ENCODE measurements around the gene PRR16.
"Not testable (repeated sequence)": the region's sequence is repeated elsewhere in the genome, so short reads cannot be mapped to it uniquely, and the experiment has no call there.

PRR16 gene

DNA sequence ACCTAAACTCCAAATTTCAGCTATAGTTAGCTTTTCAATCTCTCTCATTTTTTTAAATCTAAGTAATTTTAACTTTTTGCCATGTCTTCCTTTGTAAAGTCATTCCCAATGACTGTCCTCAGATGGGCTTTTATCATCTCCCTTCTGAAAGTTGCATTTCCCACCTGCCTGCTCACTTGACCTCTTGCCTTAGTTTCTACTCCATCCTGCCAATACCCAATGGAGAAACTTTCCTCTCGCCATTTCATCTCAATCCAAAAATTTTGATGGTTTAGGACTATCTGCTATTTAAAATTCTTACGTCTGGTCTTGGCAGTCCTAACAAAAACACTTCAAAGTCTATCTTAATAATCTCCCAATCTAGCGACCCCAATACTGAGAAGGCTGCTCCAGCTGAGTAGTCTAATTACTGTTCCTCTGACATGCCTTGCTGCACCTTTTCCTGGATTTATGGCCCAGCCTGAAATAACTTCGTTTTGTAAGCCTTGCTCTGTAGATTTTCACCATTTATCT lies 231.3 kb downstream of the PRR16 start:
- TF ChIP-seq GATA1 (IDR thresholded peaks at IDR 0.05; ENCODE audit: low read depth, low read length): no peak
- no peak for TF ChIP-seq POLR2A (IDR thresholded peaks at IDR 0.05; ENCODE audit: low read length)

DNA sequence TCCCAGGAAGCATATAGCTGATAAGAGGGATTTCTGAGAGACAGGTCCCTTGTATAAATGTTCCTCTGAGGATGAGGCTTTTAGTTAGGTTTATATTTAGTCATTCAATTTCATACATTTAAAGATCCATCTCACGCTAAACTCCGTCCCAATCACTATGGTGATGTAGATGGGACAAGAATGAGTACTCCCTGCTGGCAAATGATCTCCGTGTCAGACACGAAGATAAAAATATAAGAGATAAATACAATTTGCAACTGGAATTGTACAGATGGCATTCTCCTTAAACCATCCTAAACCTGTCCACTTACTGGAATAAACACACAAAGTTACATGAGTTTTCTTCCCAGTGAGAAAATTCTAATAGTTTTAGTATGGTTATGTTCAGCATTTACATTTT lies 233.0 kb downstream of the PRR16 start:
- DNase-seq: no peak
- TF ChIP-seq POLR2A (IDR thresholded peaks at IDR 0.05; ENCODE audit: low read length): no peak
- no peak for TF ChIP-seq GATA1 (IDR thresholded peaks at IDR 0.05; ENCODE audit: low read depth, low read length)

More for the DNA sequence above, 231.3 kb downstream of the PRR16 start:
- no peak for DNase-seq

DNA sequence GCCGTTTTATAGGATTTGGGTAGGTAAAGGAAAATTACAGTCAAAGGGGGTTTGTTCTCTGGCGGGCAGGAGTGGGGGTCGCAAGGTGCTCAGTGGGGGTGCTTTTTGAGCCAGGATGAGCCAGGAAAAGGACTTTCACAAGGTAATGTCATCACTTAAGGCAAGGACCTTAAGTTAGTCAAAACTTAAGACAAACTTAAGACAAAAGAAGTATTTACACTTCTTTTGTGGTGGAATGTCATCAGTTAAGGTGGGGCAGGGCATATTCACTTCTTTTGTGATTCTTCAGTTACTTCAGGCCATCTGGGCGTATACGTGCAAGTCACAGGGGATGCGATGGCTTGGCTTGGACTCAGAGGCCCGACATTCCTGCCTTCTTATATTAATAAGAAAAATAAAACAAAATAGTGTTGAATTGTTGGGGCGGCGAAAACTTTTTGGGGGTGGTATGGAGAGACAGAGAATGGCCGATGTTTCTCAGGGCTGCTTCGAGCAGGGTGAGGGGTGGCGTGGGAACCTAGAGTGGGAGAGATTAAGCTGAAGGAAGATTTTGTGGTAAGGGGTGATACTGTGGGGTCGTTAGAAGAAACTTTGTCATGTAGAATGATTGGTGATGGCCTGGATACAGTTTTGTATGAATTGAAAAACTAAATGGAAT lies 233.7 kb downstream of the PRR16 start:
- not testable (repeated sequence) for DNase-seq

DNA sequence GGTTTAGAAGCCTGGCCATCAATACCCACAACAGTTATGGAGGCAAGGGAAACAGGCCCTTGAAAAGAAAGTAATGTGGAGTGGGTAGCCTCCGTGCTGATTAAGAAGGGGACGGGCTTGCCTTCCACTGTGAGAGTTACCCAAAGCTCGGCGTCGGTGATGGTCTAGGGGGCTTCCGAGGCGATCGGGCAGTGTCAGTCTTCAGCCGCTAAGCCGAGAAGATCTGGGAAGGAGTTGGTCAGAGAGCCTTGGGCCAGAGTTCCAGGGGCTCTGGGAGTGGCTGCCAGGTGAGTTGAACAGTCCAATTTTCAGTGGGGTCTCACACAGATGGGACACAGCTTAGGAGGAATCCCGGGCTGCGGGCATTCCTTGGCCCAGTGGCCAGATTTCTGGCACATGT lies 236.6 kb downstream of the PRR16 start:
- not testable (repeated sequence) for DNase-seq

DNA sequence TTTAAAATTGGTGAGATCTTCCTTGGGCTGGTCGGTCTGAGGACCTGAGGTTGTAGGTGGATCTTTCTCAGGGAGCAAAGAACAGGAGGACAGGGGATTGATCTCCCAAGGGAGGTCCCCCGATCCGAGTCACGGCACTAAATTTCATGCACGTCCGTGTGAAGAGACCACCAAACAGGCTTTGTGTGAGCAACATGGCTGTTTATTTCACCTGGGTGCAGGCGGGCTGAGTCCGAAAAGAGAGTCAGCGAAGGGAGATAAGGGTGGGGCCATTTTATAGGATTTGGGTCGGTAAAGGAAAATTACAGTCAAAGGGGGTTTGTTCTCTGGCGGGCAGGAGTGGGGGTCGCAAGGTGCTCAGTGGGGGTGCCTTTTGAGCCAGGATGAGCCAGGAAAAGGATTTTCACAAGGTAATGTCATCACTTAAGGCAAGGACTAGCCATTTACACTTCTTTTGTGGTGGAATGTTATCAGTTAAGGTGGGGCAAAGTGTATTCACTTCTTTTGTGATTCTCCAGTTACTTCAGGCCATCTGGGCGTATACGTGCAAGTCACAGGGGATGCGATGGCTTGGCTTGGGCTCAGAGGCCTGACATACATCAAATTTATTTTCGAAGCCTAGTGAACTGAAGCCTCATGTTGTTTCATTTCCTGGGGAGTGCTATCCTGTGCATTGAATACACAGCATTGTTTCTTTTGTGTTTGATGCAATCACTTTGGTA lies 238.9 kb downstream of the PRR16 start:
- DNase-seq: not testable (repeated sequence)

DNA sequence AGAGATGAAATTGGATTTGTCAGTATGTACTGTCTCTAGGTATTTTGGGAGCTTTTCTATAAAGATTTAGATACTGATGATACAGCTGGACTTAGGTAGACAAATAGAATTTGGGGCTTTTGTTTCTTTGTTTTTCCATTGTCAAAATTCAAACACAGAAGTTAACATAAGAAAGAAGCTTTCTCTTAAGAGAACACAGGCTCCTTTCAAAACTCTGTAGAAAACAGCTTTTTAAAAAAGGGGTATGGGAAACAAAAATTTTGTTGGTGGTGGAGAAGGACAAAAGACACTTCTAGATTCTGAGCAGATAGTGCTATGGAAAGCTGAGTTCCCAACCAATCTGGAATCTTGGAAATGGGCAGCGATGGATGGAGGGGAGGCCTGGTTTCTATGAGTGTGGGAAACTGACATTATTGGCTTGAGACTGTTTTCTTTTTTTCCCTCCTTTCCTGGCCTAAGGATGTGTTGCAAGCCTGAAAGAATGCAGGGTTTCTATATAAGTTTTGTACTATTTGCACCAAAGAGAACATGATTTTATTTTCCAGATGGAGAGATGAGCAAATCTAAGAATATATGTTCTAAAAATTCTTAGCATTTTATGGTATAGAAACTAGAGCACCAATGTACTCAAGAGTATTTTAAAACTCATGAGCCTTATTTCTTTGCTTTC lies 240.0 kb downstream of the PRR16 start:
- no peak for DNase-seq
- TF ChIP-seq GATA1 (IDR thresholded peaks at IDR 0.05; ENCODE audit: low read depth, low read length) (no peak), POLR2A (IDR thresholded peaks at IDR 0.05; ENCODE audit: low read length) (no peak)

DNA sequence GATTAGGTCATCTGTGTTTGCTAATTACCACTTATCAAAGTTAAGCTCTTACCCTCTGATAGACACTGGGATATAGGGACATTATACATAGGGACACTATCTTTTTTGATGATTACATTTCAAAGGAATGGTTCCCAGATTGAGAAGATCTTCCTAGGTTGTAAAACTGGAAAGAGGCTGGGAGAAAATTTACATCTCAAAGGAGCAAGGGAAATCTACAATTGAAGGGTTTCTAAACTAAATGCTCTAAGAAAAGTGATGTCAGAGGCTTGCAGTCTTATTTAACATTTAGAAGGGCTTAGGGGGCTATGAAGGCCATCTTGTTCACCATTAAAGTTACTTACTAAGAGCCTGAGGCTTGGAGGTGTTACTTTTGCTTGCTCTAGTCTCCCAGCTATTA lies 242.8 kb downstream of the PRR16 start:
- TF ChIP-seq POLR2A (IDR thresholded peaks at IDR 0.05; ENCODE audit: low read length): no peak
- no peak for TF ChIP-seq GATA1 (IDR thresholded peaks at IDR 0.05; ENCODE audit: low read depth, low read length)
- no peak for DNase-seq

DNA sequence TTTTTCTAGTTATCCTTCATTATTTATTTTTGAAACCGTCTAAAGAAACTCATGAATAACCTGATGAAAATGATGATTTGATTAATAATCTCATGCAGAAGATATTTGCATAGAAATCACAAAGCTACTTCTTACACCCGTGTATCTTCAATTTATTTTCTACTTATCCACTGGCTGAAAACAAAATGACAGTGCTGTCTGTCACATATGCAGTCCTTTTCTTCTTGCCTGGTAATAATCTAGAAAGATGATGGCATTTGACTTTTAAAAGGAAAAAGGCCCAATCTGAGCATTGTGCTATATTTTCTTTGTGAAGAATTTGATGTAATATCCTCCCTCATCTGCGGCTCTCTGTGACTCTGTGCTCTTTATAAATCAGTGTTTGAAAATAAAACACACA lies 253.3 kb downstream of the PRR16 start:
- no peak for TF ChIP-seq POLR2A (IDR thresholded peaks at IDR 0.05; ENCODE audit: low read length)
- no peak for TF ChIP-seq GATA1 (IDR thresholded peaks at IDR 0.05; ENCODE audit: low read depth, low read length)
- DNase-seq: no peak

DNA sequence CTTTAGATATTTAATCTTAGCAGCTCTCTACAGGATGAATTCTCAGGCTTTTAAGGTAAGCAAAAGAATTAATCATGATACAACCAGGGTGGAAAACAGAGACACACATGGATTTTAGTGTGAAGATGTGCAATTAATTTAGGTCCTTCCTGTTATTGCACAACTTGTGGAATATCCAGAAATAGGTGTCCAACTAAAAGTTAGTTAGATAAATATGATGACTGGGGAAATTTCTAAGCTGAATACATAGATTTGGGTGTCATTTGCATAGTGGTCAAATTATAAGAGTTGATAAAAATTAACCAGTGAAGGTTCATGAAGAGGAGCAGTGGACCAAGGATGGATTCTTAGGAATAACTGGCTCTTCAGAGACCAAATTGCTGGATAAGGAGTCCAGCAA lies 266.1 kb downstream of the PRR16 start:
- no peak for TF ChIP-seq GATA1 (IDR thresholded peaks at IDR 0.05; ENCODE audit: low read depth, low read length)
- no peak for DNase-seq

DNA sequence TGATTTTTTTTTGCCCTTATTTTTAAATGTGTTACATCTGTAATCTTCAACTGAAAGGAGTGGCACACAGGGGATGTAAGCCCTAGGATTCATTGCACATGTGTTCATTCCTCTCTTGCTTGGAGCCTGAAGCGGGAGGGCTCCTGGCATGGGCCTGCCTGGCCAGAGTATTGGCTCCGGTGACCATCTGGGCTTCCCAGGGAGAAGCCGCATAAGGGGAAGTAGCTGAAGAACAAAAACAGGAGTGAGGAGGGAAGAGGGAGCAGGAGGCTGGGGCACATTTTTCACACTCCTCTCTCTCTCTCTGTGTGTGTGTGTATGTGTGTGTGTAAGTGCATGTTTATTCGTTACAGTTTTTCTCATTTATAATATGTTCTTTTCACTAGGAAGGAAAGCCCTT lies 269.9 kb downstream of the PRR16 start:
- TF ChIP-seq GATA1 (IDR thresholded peaks at IDR 0.05; ENCODE audit: low read depth, low read length): no peak
- no peak for DNase-seq

DNA sequence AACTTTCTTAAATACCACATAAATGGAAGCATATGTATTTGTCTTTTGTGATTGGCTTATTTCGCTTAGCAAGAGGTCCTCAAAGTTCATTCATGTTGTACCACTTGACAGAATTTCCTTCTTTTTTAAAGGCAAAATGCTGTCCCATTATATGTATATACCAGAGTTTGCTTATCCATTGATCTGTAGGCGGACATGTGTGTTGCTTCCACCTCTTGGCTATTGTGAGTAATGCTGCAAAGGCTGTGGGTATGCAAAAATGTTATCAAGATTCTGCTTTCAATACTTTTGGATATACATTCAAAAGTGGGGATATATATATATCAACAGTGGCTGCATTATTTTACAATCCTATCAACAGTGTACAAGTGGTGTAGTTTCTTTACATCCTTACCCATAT lies 271.0 kb downstream of the PRR16 start:
- TF ChIP-seq POLR2A (IDR thresholded peaks at IDR 0.05; ENCODE audit: low read length) (no peak), GATA1 (IDR thresholded peaks at IDR 0.05; ENCODE audit: low read depth, low read length) (no peak)
- no peak for DNase-seq
